OCI-LY1 (cell line): ENCODE results near the gene CD248.

Experiments used
- H2AFZ ChIP-seq: fragments of 200-600 bp; sonication (generic), shearing (Covaris generic); 2 replicates; pipeline ENCODE4 v1.6.0; 2014; ENCODE audit warnings: antibody characterized with exemption, mild to moderate bottlenecking, low read length
- H3F3A ChIP-seq: fragments of 200-600 bp; sonication (generic), shearing (Covaris generic); 2 replicates; pipeline ENCODE4 v1.6.0; 2014; ENCODE audit warnings: mild to moderate bottlenecking, antibody characterized with exemption, low read length, moderate library complexity; ENCODE audit not compliant: insufficient read depth
- H3K27ac ChIP-seq: fragments of 200-600 bp; sonication (generic); 2 replicates; pipeline ENCODE4 v1.5.1; 2014; ENCODE audit warnings: low read length, mixed run types, mild to moderate bottlenecking, low read depth; ENCODE audit not compliant: poor library complexity, severe bottlenecking
- H3K27me3 ChIP-seq: fragments of 200-600 bp; sonication (generic); 2 replicates; pipeline ENCODE4 v1.6.0; 2014; ENCODE audit warnings: antibody characterized with exemption, mild to moderate bottlenecking, low read length, moderate library complexity; ENCODE audit not compliant: insufficient read depth
- H3K36me3 ChIP-seq: fragments of 200-600 bp; sonication (generic); 2 replicates; pipeline ENCODE4 v1.6.1; 2014; ENCODE audit warnings: mild to moderate bottlenecking, antibody characterized with exemption, low read length, moderate library complexity, mixed read lengths; ENCODE audit not compliant: insufficient read depth
- H3K4me1 ChIP-seq: fragments of 200-600 bp; sonication (generic); 2 replicates; pipeline ENCODE4 v1.5.1; 2014; ENCODE audit warnings: mild to moderate bottlenecking, low read length, moderate library complexity; ENCODE audit not compliant: insufficient read depth, severe bottlenecking
- H3K4me2 ChIP-seq: fragments of 200-600 bp; sonication (generic), shearing (Covaris generic); 2 replicates; pipeline ENCODE4 v1.6.1; 2014; ENCODE audit warnings: low read length
- H3K4me3 ChIP-seq: fragments of 200-600 bp; sonication (generic); 2 replicates; pipeline ENCODE4 v1.5.1; 2014; ENCODE audit warnings: low read length, low read depth, mild to moderate bottlenecking, mixed read lengths; ENCODE audit not compliant: poor library complexity, severe bottlenecking
- H3K79me2 ChIP-seq: fragments of 200-600 bp; shearing (Covaris generic); 2 replicates; pipeline ENCODE4 v1.6.1; 2016; ENCODE audit warnings: mixed run types, low read length, mixed read lengths; ENCODE audit not compliant: insufficient read depth
- H3K9ac ChIP-seq: fragments of 200-600 bp; sonication (generic), shearing (Covaris generic); 2 replicates; pipeline ENCODE4 v1.6.1; 2014; ENCODE audit warnings: mild to moderate bottlenecking, low read length, mixed read lengths
- H3K9me2 ChIP-seq: fragments of 200-600 bp; sonication (generic), shearing (Covaris generic); 2 replicates; pipeline ENCODE4 v1.6.1; 2014; ENCODE audit warnings: low read depth, mild to moderate bottlenecking, low read length, mixed read lengths
- H3K9me3 ChIP-seq: fragments of 200-600 bp; shearing (Covaris generic); 2 replicates; pipeline ENCODE4 v1.6.1; 2014; ENCODE audit warnings: low read length, mixed read lengths
- H4K20me1 ChIP-seq: fragments of 200-600 bp; sonication (generic), shearing (Covaris generic); 2 replicates; pipeline ENCODE4 v1.6.0; 2016; ENCODE audit warnings: mild to moderate bottlenecking, low read length; ENCODE audit not compliant: insufficient read depth
- CTCF ChIP-seq: fragments of 200-600 bp; sonication (generic), shearing (Covaris generic); IDR thresholded peaks from 2 replicates; pipeline ENCODE4 v1.5.1; 2017; ENCODE audit warnings: mild to moderate bottlenecking, antibody characterized with exemption, low read length, moderate library complexity, mixed read lengths
- EZH2 ChIP-seq: fragments of 200-600 bp; sonication (generic), shearing (Covaris generic); IDR thresholded peaks from 2 replicates; pipeline ENCODE4 v1.8.0; 2017; ENCODE audit warnings: borderline replicate concordance, mixed run types, mild to moderate bottlenecking, antibody characterized with exemption, low read length, moderate library complexity, mixed read lengths

CD248 gene

GRCh38 chr11:66345316-66345649, 28.4 kb upstream of the CD248 start:
- no peaks in the 10 kb centered on the region for H3K27me3 ChIP-seq
- 0 out of 2 replicates have a peak, but pooled peaks cover 4% of the 10 kb centered on the region for H3F3A ChIP-seq
- no peak for TF ChIP-seq EZH2
- no peak for TF ChIP-seq CTCF
- H3K9ac ChIP-seq = peak overlapping the region; percentile 83
- H4K20me1 ChIP-seq = no peaks in the 10 kb centered on the region
- H2AFZ ChIP-seq = no peak overlapping the region
- H3K36me3 ChIP-seq = peaks cover 17% of the 10 kb centered on the region; the same call in 1 of the 2 replicates
- H3K27ac ChIP-seq = peak overlapping the region; percentile 69
- H3K9me2 ChIP-seq = no peaks in the 10 kb centered on the region
- no peaks in the 10 kb centered on the region for H3K9me3 ChIP-seq
- peak overlapping the region; percentile 91 for H3K4me2 ChIP-seq
- H3K79me2 ChIP-seq = peaks cover 9% of the 10 kb centered on the region
- peak overlapping the region; percentile 96 for H3K4me3 ChIP-seq
- H3K4me1 ChIP-seq = peaks cover 43% of the 10 kb centered on the region

GRCh38 chr11:66344550-66345315, 27.9 kb upstream of the CD248 start, which contains the start of gene BRMS1:
Gene BRMS1 (minus strand): TSS chr11:66345104. CDS start chr11:66342234, 2,870 bp downstream.
- H3K36me3 ChIP-seq = peaks cover 22% of the 10 kb centered on the region; the same call in 1 of the 2 replicates
- no peak within 1 kb of the TSS for H2AFZ ChIP-seq
- H3K9me3 ChIP-seq = no peaks in the 10 kb centered on the region
- H3K27me3 ChIP-seq = no peaks in the 10 kb centered on the region
- H3F3A ChIP-seq = 0 out of 2 replicates have a peak, but pooled peaks cover 4% of the 10 kb centered on the region
- H3K4me1 ChIP-seq = peaks cover 43% of the 10 kb centered on the region
- H4K20me1 ChIP-seq = no peaks in the 10 kb centered on the region
- H3K9ac ChIP-seq = peak within 1 kb of the TSS; percentile 83
- no peaks in the 10 kb centered on the region for H3K9me2 ChIP-seq
- peak within 1 kb of the TSS; percentile 69 for H3K27ac ChIP-seq
- H3K4me3 ChIP-seq = peak within 1 kb of the TSS; percentile 96
- peaks cover 9% of the 10 kb centered on the region for H3K79me2 ChIP-seq
- peak within 1 kb of the TSS; percentile 91 for H3K4me2 ChIP-seq
- no peak for TF ChIP-seq CTCF
- no peak for TF ChIP-seq EZH2

GRCh38 chr11:66343176-66343575, 26.3 kb upstream of the CD248 start:
- H3K4me3 ChIP-seq = no peak overlapping the region
- 0 out of 2 replicates have a peak, but pooled peaks cover 4% of the 10 kb centered on the region for H3F3A ChIP-seq
- H3K9ac ChIP-seq = no peak overlapping the region
- no peak for TF ChIP-seq EZH2
- TF ChIP-seq CTCF = no peak
- peaks cover 9% of the 10 kb centered on the region for H3K79me2 ChIP-seq
- peaks cover 36% of the 10 kb centered on the region for H3K36me3 ChIP-seq
- H3K4me2 ChIP-seq = no peak overlapping the region
- H3K4me1 ChIP-seq = peaks cover 38% of the 10 kb centered on the region
- no peaks in the 10 kb centered on the region for H3K27me3 ChIP-seq
- H2AFZ ChIP-seq = no peak overlapping the region
- no peaks in the 10 kb centered on the region for H3K9me2 ChIP-seq
- no peaks in the 10 kb centered on the region for H3K9me3 ChIP-seq
- no peak overlapping the region for H3K27ac ChIP-seq
- H4K20me1 ChIP-seq = no peaks in the 10 kb centered on the region
